Measurements from ENCODE around the gene CPVL.

Gene CPVL

DNA sequence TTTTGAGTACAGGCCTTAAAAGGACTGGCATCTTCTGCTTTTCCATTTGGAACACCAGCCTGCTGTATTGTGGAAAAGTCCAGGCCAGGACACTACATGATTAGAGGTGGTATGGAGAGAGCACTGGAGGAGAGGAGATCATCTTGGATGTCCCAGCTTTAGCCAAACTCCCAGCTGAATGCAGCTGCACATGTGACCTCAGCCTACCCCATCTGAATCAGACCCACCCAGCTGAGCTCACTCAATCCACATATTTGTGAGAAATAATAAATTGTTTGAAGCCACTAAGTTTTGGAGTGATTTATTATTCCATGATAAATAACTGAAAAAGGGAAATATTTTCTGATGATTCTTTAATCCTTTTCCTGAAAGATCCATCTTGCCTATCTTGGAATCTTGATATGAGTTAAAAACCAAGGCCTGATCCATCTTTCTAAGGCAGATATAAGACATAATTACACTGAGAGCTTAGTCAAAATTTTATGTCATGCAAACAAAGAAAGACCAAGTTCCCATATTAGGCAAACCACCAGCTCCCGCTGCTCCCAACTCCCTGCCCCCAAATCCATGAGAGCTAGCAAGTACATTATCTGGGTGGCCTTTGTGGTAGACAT is 133.1 kb downstream of the CPVL start:
- H3F3A ChIP-seq (ENCODE audit: control insufficient read depth, insufficient read depth), result no peaks in the 10 kb centered on the region
- no peaks in the 10 kb centered on the region for H3K79me2 ChIP-seq (ENCODE audit: control insufficient read depth, low read length)
- H3K4me1 ChIP-seq (ENCODE audit: control insufficient read depth, low read length), result no peaks in the 10 kb centered on the region
- no peaks in the 10 kb centered on the region for H4K20me1 ChIP-seq (ENCODE audit: control insufficient read depth, insufficient read depth, low read depth, low read length)
- H3K27me3 ChIP-seq (ENCODE audit: control insufficient read depth, low read length), result no peaks in the 10 kb centered on the region
- H3K36me3 ChIP-seq (ENCODE audit: control insufficient read depth, low read length), result no peaks in the 10 kb centered on the region
- no peak overlapping the region for H3K27ac ChIP-seq (ENCODE audit: low read depth, low read length)
- no peak overlapping the region for H3K4me3 ChIP-seq (ENCODE audit: low read length)
- no peaks in the 10 kb centered on the region for H3K9me2 ChIP-seq (replicated peaks; ENCODE audit: control insufficient read depth, low read length)
- TF ChIP-seq EZH2phosphoT487 (IDR thresholded peaks at IDR 0.05; ENCODE audit: borderline replicate concordance, low read length), result no peak
- TF ChIP-seq, protein P1, sequence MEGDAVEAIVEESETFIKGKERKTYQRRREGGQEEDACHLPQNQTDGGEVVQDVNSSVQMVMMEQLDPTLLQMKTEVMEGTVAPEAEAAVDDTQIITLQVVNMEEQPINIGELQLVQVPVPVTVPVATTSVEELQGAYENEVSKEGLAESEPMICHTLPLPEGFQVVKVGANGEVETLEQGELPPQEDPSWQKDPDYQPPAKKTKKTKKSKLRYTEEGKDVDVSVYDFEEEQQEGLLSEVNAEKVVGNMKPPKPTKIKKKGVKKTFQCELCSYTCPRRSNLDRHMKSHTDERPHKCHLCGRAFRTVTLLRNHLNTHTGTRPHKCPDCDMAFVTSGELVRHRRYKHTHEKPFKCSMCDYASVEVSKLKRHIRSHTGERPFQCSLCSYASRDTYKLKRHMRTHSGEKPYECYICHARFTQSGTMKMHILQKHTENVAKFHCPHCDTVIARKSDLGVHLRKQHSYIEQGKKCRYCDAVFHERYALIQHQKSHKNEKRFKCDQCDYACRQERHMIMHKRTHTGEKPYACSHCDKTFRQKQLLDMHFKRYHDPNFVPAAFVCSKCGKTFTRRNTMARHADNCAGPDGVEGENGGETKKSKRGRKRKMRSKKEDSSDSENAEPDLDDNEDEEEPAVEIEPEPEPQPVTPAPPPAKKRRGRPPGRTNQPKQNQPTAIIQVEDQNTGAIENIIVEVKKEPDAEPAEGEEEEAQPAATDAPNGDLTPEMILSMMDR (IDR thresholded peaks at IDR 0.05; ENCODE audit: low read depth, low read length, poor library complexity, severe bottlenecking), result no peak
- H3K4me2 ChIP-seq (ENCODE audit: low read length), result no peak overlapping the region
- H3K9me3 ChIP-seq (ENCODE audit: control insufficient read depth, insufficient read depth, low read length), result no peaks in the 10 kb centered on the region

DNA sequence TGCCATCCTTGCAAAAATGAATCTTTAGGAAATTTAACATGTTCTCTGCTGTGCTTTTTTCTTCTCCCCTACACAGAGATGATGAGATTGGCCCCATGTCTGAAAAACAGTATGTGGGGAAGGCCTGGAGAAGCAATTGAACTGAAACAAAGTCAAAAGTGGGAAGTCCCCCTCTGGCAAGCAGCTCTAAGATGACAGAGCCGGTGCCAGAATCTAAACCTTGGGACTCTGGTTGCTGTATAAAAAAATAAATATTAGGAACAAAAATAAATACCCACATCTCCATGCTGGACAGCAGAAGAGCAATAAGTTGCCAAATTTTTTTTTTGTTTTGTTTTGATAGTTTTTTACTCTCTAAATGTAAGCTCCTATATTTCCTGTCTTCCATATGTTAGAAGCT is 136.4 kb downstream of the CPVL start:
- Histone ChIP-seq H3K79me2 (ENCODE audit: control insufficient read depth, low read length) (no peaks in the 10 kb centered on the region), H3K27me3 (ENCODE audit: control insufficient read depth, low read length) (no peaks in the 10 kb centered on the region), H3F3A (ENCODE audit: control insufficient read depth, insufficient read depth) (no peaks in the 10 kb centered on the region), H3K9me3 (ENCODE audit: control insufficient read depth, insufficient read depth, low read length) (no peaks in the 10 kb centered on the region), H3K4me1 (ENCODE audit: control insufficient read depth, low read length) (no peaks in the 10 kb centered on the region), H3K27ac (ENCODE audit: low read depth, low read length) (no peak overlapping the region), H3K4me2 (ENCODE audit: low read length) (no peak overlapping the region), H3K4me3 (ENCODE audit: low read length) (no peak overlapping the region), H3K9me2 (replicated peaks; ENCODE audit: control insufficient read depth, low read length) (no peaks in the 10 kb centered on the region), H4K20me1 (ENCODE audit: control insufficient read depth, insufficient read depth, low read depth, low read length) (no peaks in the 10 kb centered on the region), H3K36me3 (ENCODE audit: control insufficient read depth, low read length) (no peaks in the 10 kb centered on the region)
- TF ChIP-seq, protein P1 (IDR thresholded peaks at IDR 0.05; ENCODE audit: low read depth, low read length, poor library complexity, severe bottlenecking), result no peak
- no peak for TF ChIP-seq EZH2phosphoT487 (IDR thresholded peaks at IDR 0.05; ENCODE audit: borderline replicate concordance, low read length)

GRCh38 chr7:29008590-29008989 is 137.7 kb downstream of the CPVL start:
- Histone ChIP-seq H3K9me3 (ENCODE audit: control insufficient read depth, insufficient read depth, low read length) (no peaks in the 10 kb centered on the region), H3K4me1 (ENCODE audit: control insufficient read depth, low read length) (no peaks in the 10 kb centered on the region), H4K20me1 (ENCODE audit: control insufficient read depth, insufficient read depth, low read depth, low read length) (no peaks in the 10 kb centered on the region), H3K4me2 (ENCODE audit: low read length) (no peak overlapping the region), H3K9me2 (replicated peaks; ENCODE audit: control insufficient read depth, low read length) (no peaks in the 10 kb centered on the region), H3K27me3 (ENCODE audit: control insufficient read depth, low read length) (no peaks in the 10 kb centered on the region), H3K36me3 (ENCODE audit: control insufficient read depth, low read length) (no peaks in the 10 kb centered on the region), H3F3A (ENCODE audit: control insufficient read depth, insufficient read depth) (no peaks in the 10 kb centered on the region), H3K4me3 (ENCODE audit: low read length) (no peak overlapping the region), H3K79me2 (ENCODE audit: control insufficient read depth, low read length) (no peaks in the 10 kb centered on the region), H3K27ac (ENCODE audit: low read depth, low read length) (no peak overlapping the region)
- TF ChIP-seq, protein P1 (IDR thresholded peaks at IDR 0.05; ENCODE audit: low read depth, low read length, poor library complexity, severe bottlenecking), result no peak
- no peak for TF ChIP-seq EZH2phosphoT487 (IDR thresholded peaks at IDR 0.05; ENCODE audit: borderline replicate concordance, low read length)
